HG02642 (cell line): ENCODE results near the gene NINJ1.
"Not testable (repeated sequence)": the region's sequence is repeated elsewhere in the genome, so short reads cannot be mapped to it uniquely, and the experiment has no call there.

Experiments used
- ATAC-seq: cut with Tn5 transposase; IDR thresholded peaks from one replicate; pipeline ENCODE4 v1.9.1; 2021; ENCODE audit warnings: mild to moderate bottlenecking; ENCODE audit not compliant: unreplicated experiment, poor library complexity

The NINJ1 gene

GRCh38 chr9:93161786-93162562 is 27.9 kb upstream of the NINJ1 start:
- no peak for ATAC-seq

- peak; percentile 90 for ATAC-seq
These were observed 25.8 kb upstream of the NINJ1 start for GRCh38 chr9:93159601-93160471.

- ATAC-seq: peak; percentile 61
These were observed 22.5 kb upstream of the NINJ1 start for GRCh38 chr9:93156475-93157008.

DNA sequence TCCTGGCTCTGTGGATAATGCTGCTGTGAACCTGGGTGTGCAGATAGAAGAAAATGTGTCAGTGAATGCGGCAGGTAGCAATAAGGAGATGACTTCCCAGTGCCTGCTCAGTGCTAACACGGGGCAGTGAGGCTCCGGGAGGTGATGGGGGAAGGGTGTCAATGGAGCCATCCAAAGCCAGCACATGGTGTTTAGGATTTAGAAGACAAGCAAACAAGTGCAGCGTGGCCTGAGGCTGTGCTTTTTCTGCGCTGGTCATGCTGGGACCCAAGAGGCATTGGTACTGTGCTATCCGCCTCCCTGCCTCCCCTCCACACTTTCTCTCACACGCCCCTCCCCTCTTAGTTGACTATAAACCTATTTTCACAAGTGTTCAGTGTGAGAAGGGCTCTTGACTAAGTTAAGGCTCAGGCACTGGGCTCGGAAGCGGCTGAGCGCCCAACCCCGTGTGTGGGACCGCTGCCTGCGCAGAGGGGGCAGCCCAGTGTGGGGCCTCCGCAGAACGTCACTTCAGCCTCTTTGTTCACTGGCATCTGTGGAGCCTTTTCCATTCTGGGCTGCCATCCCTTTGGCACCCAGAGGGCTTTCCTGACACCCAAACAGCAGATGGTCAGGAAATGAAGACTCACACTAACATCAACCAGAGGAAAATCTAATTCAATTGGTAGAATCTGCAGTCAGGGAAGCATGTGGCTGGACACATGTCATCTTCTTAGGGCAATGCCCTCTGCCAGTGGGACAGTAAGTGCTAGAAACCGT is 21.8 kb upstream of the NINJ1 start:
- ATAC-seq: no peak

DNA sequence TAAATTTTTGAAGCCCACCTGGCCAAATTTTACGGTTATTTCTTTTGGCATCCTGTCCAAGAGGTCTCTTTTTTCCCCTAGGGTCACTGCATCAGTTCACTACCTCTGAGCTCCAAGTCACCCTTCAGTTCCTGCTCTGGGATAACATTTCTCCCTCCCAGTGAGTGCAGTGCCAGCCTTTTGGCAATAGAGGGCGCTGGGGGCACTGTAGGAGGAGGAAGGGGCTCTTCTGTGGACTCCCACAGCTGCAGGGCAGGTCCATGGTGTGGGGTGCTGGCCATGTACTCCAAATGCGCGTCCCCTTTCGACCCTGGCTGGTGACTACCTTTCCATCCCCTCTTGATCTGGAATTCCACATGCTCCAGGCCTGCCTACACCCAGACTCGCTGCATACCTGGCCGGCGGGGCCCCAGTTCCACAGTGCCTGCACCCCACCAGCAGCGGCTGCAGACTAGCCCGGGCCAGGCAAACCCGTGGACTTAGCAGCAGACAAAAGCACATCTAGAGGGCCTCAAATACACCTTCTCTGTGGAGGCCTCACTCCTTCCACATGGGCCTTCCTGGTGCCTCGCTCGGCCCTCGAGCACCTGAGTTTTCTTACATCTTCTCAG is 20.3 kb upstream of the NINJ1 start:
- ATAC-seq: no peak

DNA sequence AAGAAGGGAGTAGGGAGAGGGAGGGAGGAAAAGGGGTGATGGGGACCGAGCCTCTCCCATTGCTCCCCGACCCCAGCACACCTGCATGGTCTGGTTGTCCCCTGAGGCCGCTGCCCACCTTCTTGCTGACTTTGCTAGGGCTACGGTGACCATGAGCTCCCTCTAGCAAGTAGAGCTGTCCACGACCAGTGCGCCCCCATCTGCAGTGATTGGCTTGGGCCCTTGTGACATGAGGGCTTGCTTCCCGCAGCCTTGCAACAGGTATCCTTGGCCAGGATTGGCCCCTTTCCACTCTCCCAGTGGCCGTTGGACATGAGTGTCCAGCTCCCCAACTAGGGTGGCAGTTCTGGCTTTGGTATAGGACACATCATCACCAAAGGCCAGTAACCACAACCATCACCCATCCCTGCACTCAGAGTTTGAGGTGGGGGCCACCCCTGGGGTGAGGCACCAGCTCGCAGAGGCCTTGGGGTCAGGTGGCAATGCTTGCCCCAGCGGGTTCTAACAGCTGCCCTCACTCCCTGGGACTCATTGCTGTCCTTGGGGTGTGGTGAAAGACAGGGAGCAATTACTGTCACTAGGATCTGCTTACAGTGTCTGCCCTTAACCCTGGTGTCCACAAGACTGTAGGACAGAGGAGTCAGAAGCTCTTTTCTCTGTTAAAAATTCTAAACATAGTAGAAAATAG is 17.2 kb upstream of the NINJ1 start:
- no peak for ATAC-seq

DNA sequence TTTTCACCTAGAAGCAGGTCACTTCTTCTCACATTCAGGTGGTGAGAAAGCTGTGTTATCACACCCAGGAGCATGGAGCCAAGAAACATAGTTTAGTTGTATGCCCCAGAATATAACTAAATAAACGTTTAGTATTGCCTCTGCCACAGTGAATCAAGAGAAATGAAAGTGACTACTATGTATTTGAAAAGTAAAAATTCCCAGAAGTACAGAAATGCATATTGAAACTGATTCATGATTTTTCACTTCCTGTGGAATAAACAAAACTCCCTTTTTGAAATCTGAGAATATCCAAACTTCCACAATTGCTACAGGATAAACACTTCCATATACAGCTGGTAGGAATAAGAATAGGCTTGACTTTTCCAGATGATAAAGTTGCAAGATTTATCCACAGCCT is 15.3 kb upstream of the NINJ1 start:
- ATAC-seq: no peak

- no peak for ATAC-seq
These were observed 14.7 kb upstream of the NINJ1 start for GRCh38 chr9:93148721-93149120.

- ATAC-seq: no peak
These were observed 13.6 kb upstream of the NINJ1 start for GRCh38 chr9:93147632-93148031.

- not testable (repeated sequence) for ATAC-seq
These were observed 12.6 kb upstream of the NINJ1 start for GRCh38 chr9:93146696-93147095.

DNA sequence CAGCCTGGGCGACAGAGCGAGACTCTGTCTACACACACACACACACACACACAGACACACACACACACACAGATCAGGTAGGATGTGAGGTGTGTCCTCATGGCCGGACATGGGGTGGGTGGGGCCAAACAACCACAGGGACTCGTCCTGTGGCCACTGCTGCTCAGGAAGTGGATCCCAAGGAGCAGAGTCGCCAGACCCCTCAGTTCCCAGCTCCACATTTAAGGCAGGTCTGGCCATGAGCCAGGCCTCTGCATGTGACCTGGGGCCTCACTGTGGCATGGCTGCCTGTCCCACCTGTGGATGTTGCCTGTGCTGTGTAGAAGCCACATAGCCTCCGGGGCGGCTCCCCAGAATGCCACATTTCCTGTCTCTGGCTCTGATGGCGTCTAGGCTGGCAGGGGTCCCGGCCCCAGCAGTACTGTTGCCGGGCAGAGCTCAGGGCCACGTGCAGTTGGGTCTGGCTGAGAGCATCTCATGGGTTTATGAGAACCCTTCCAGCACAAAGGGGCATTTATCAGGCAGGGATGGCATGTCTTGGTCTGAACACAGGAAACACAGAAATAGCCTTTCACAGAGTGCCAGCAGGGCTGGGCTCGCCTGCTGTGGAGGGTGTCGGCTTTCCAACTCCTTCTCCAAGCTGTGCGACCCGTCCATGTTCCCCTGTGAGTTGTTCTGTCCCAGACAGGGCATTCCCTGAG is 9.9 kb upstream of the NINJ1 start:
- ATAC-seq: no peak

DNA sequence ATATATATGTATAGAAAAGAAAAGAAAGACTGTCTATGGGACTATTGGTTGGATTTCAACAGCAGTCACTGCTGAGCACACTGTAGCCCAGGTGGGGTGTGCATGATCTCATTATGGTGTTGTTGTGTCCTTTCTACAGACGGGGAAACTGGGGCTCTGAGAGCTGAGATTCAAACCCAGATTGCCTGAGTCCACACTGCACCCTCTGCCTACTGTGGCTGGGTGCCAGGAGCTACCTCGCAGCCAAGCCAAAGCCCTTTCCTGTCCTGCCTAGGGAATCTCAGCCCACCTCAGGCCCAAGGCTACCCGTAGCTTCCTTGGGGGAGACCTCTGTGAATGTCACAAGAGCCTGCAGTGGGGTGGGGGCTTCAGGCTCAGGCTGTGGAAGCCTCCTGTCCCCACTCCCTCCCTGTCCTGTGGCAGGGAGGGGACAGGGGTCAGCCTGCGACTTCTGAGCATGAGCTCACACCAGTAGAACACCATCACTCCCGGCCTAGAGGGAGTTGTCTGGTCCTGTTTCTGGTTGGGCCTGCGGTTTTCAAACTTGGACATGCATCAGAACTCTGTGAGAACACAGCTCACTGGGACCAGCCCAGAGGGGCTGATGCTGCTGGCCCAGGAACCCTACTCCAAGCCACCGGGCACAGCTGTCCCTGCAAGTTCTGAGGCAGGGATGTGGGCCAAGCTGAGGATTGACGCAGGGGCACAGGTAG is 7.9 kb upstream of the NINJ1 start:
- no peak for ATAC-seq

GRCh38 chr9:93139365-93140182 is 5.5 kb upstream of the NINJ1 start:
- no peak for ATAC-seq

- no peak for ATAC-seq
These were observed 4.2 kb upstream of the NINJ1 start for GRCh38 chr9:93138171-93138764.

- ATAC-seq: no peak
These were observed 3.3 kb upstream of the NINJ1 start for GRCh38 chr9:93137362-93137761.

GRCh38 chr9:93136011-93136440 is 2.0 kb upstream of the NINJ1 start:
- ATAC-seq: no peak
